Stimulated activated CD4-positive, alpha-beta T cell treated with anti-CD3 and anti-CD28 coated beads, Interleukin-15, amount 100 ng/mL, for 24 hours (primary cell): ENCODE measurements around the gene GCNT4.
A peak's percentile ranks its signal among the peaks of the same experiment; 100 is the strongest.

Experiments
- DNase-seq: peaks from one replicate; pipeline ENCODE4 v3.0.0-alpha.2; 2020

The GCNT4 gene

GRCh38 chr5:75049456-75050351 is 2.7 kb downstream of the GCNT4 start:
- peak; percentile 75 for DNase-seq

- no peak for DNase-seq
These were observed 3.9 kb downstream of the GCNT4 start for GRCh38 chr5:75048457-75048953.

DNA sequence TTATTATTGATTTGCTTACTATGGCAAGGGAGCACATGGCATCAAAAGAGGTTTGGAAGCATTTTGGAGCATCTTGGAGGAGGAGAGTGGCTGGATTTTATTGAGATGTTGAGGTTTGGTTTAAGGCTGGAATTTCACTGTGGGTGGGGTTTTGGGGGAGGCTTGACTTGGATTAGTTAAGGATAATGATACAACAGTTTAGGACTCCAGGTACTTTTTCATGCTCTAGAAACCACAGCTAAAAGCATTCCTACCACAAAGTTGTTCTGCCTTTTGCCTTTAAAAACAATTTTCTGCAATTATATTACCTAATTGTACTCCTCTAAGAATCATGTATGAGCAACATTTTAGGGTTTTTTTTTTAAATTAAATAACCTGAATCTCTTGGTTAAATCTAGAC is 5.0 kb downstream of the GCNT4 start:
- no peak for DNase-seq

GRCh38 chr5:75046366-75047142 is 5.8 kb downstream of the GCNT4 start:
- no peak for DNase-seq

DNA sequence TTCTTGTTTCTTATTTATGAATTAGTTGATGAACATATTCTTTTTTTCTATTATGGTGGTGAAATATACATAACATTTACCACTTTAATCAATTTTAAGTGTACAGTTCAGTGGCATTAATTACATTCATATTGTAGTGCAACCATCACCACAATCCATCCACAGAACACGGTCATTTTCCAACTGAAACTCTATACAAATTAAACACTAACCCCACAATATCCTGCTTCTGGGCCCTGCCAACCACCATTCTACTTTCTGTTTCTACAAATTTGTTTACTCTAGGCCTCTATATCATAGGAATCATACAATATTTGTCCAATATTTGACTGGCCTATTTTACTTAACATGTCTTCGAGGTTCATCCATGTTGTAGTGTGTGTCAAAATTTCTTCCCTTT is 7.3 kb downstream of the GCNT4 start:
- DNase-seq: no peak

- no peak for DNase-seq
These were observed 8.0 kb downstream of the GCNT4 start for GRCh38 chr5:75044406-75044805.

DNA sequence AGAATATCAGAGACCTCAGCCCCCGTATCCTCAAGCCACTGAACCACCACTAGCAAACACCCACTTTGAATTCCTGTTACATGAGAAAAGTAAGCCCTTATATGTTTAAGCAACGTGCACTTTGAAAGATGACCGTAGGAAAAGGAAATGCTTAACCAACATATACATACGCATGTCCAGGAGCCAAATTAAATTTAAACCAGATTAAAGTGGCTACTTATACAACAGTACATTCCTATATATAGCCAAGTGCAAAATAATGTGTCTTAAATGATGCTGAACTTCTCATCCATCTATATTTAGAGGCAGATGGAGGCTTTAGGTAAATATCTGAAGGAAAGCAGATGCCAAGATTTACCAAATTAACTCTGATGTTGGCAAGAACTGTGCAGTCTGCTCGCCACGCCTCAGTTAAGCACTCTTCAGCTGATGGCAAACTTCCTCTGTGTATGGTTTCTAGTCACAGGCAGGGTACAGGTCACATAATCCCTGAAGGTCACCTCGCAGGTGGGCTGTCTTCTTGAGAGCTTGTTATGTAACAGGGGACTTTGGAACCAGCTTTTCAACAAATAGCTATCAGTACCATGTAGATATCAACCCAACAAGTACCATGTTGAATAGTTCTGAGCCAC is 8.6 kb downstream of the GCNT4 start:
- DNase-seq: no peak

- DNase-seq: no peak
These were observed 9.8 kb downstream of the GCNT4 start for GRCh38 chr5:75042522-75042921.

DNA sequence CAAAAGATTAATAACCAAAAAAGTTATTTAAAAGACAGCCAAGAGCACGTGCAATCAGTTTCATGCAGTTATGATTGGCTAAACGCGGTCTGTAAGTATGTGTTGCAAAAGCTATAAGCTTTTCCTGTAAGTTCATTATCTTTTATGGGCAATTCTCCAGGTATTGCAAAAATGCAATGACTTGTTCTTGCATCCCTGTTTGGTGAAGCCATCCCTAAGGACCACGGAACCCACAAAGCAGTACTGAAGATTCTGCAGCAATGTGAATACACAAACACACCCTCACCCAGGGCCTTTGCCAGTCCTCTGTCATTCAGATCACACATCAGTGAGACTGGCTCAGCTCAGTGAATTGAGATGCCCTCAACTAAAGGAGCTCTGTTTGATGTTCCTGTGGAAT is 11.4 kb downstream of the GCNT4 start:
- no peak for DNase-seq

DNA sequence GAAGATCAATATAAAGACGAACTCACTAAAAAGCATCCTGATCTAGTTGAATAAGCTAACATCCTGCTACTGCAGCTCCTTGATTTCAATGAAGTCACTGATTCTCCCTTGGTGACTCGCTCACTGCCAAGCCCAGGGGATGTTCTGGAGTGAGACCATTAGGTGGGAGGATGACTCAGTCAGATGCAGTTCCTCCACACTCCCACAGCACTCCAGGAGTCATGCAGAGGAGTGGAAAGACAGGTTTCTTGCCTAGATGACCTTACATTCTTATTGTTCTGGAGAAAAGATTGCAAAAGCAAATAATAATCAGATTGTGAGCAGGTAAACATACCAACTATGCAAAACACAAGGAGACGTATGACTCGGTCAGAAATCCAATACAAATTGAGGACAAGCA is 15.3 kb downstream of the GCNT4 start:
- peak; percentile 67 for DNase-seq

GRCh38 chr5:75034137-75034739 is 18.1 kb downstream of the GCNT4 start:
- DNase-seq: peak; percentile 43

GRCh38 chr5:75031366-75031765 is 21.0 kb downstream of the GCNT4 start:
- no peak for DNase-seq

GRCh38 chr5:75028090-75028489 is 24.3 kb downstream of the GCNT4 start:
- no peak for DNase-seq

DNA sequence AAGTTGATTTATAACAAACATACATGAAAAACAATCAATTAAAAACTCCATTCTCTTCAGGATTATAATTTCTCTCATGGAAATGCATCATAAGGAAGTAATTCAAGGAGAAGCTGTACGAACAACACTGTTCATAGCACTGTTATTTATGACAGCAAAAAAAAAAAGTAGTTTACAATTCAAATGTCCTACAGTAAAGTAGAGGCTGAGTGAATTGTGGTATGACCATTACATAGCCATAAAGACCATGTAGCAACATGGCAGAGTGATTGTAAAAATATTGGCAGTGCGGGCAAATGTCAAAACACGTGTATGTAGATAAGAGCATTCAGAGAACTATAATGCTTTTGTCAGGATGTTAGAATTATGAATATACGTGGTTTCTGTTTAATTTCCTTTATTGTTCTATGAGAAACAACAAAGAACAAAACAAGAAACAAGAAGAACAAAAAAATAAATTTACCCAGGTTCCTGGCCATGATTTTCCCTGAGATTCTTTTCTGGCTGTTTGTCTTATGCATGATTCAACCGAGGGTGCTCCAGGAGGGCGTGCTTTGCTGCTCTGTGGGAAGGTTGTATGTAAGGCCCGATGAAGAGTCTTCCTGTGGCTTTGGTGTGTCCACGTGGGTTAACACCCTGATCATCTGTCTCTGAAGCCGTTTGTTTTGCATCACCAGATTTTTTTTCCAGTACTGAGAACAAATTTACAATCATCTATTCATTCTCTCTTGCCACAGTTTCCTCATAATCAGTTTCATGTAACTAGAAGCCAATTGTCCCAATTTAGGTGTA is 28.8 kb downstream of the GCNT4 start:
- DNase-seq: peak; percentile 34

GRCh38 chr5:75021800-75022199 is 30.6 kb downstream of the GCNT4 start:
- no peak for DNase-seq

GRCh38 chr5:75021219-75021618 is 31.1 kb downstream of the GCNT4 start:
- no peak for DNase-seq

- DNase-seq: no peak
These were observed 32.2 kb downstream of the GCNT4 start for GRCh38 chr5:75020016-75020656.

- DNase-seq: no peak
These were observed 33.4 kb downstream of the GCNT4 start for GRCh38 chr5:75018805-75019587.

DNA sequence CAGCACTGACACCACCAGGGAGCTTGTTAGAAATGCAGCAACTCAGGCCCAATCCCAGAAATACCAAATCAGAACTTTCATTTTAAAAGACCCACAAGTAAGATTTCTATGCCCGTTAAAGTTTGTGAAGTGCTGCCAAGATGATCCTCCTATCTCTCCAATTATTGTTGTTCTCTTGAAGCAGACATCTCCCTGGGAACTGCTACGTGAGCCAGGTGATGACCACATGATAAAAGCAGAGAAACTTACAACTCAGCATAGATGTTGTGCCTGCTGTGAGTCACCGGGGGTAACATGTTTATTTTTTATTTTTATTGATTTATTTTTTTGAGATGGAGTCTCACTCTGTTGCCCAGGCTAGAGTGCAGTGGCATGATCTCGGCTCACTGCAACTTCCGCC is 34.4 kb downstream of the GCNT4 start:
- no peak for DNase-seq

GRCh38 chr5:75016896-75017295 is 35.5 kb downstream of the GCNT4 start:
- DNase-seq: no peak

GRCh38 chr5:75012748-75013147 is 39.6 kb downstream of the GCNT4 start:
- DNase-seq: no peak
